T-cell (primary cell): Measurements from ENCODE around the gene SLC1A7. TPM values are rescaled to one million over a fixed set of nuclear protein-coding genes. Genes with fewer than 3 reads are reported as not detected.

ENCODE experiments used
- ATAC-seq, 4 experiments: fragments of 200-7000 bp in 3 of 4; fragments of 150-1000 bp in 1 of 4; cut with Tn5 transposase; replicated peaks in 1 of 4; 1 replicate in 3 of 4; 2 replicates in 1 of 4; pipeline ENCODE4 v1.10.0; 2021; ENCODE audit warnings: moderate library complexity in 3 of 4, mild to moderate bottlenecking in 2 of 4, moderate number of reproducible peaks in 1 of 4
- CTCF ChIA-PET, 2 donors: fragments of 300-600 bp; sonication (Branson Sonifier 250); formaldehyde crosslinking; loops; one replicate each; lab custom pipeline; 2022; ENCODE audit warnings: antibody characterized with exemption in 2 of 2; lab: Charles Lee
- POLR2A ChIA-PET, 2 donors: fragments of 300-600 bp; sonication (Branson Sonifier 250); formaldehyde crosslinking; loops; one replicate each; lab custom pipeline; 2022; ENCODE audit warnings: antibody characterized with exemption in 2 of 2; lab: Charles Lee
- DNase-seq, 35 experiments: peaks; one replicate each; pipeline versions ENCODE4 v3.0.0 to v3.0.0-alpha.2; 2013 to 2023
- H3K27ac ChIP-seq: one replicate; pipeline ENCODE4 v1.5.1; 2013; ENCODE audit warnings: low read length
- H3K27me3 ChIP-seq, 2 experiments: replicated peaks in 1 of 2; 1 replicate in 1 of 2; 2 replicates in 1 of 2; pipeline versions ENCODE4 v1.6.1 to v1.7.0; 2013; ENCODE audit warnings: low read length in 1 of 2, mixed read lengths in 1 of 2; ENCODE audit not compliant: control insufficient read depth in 2 of 2, insufficient read depth in 2 of 2; ENCODE audit errors: extremely low read depth in 1 of 2
- H3K36me3 ChIP-seq, 2 donors: 1 replicate in 1 of 2; 2 replicates in 1 of 2; pipeline versions ENCODE4 v1.6.1 to v1.7.0; 2013; ENCODE audit warnings: low read length in 1 of 2; ENCODE audit not compliant: control insufficient read depth in 2 of 2, insufficient read depth in 1 of 2; ENCODE audit errors: extremely low read depth in 1 of 2
- H3K4me1 ChIP-seq, 2 experiments: 1 replicate in 1 of 2; 2 replicates in 1 of 2; pipeline versions ENCODE4 v1.6.1 to v1.7.0; 2013; ENCODE audit warnings: low read length in 2 of 2, mixed read lengths in 1 of 2; ENCODE audit not compliant: insufficient read depth in 2 of 2, control insufficient read depth in 1 of 2; ENCODE audit errors: extremely low read depth in 1 of 2
- H3K4me3 ChIP-seq, 2 donors: 1 replicate in 1 of 2; 2 replicates in 1 of 2; pipeline versions ENCODE4 v1.5.1 to v1.7.0; 2013; ENCODE audit warnings: mild to moderate bottlenecking in 2 of 2, low read length in 1 of 2, moderate library complexity in 1 of 2; ENCODE audit not compliant: control insufficient read depth in 1 of 2; ENCODE audit errors: extremely low read depth in 1 of 2
- H3K9me3 ChIP-seq: 2 replicates; pipeline ENCODE4 v1.7.0; 2013
- H3K27ac Mint-ChIP-seq, 2 donors: one replicate each; pipeline ENCODE4 v1.8.0; 2020 to 2021; ENCODE audit warnings: mild to moderate bottlenecking in 2 of 2, mixed read lengths in 2 of 2
- H3K27me3 Mint-ChIP-seq, 2 donors: one replicate each; pipeline ENCODE4 v1.8.0; 2021 to 2022; ENCODE audit warnings: mixed read lengths in 2 of 2
- H3K36me3 Mint-ChIP-seq: one replicate; pipeline ENCODE4 v1.8.0; 2021; ENCODE audit warnings: mixed read lengths
- H3K4me1 Mint-ChIP-seq, 3 donors: one replicate each; pipeline ENCODE4 v1.8.0; 2020 to 2022; ENCODE audit warnings: mixed read lengths in 3 of 3, mild to moderate bottlenecking in 1 of 3
- H3K4me3 Mint-ChIP-seq, 3 donors: one replicate each; pipeline ENCODE4 v1.8.0; 2020 to 2022; ENCODE audit warnings: mild to moderate bottlenecking in 3 of 3, mixed read lengths in 3 of 3, moderate library complexity in 3 of 3
- H3K9me3 Mint-ChIP-seq, 3 donors: one replicate each; pipeline ENCODE4 v1.8.0; 2020 to 2022; ENCODE audit warnings: mixed read lengths in 3 of 3
- WGBS: methylation state at CpG from one replicate; pipeline ENCODE4 v1.1.5; 2013; ENCODE audit warnings: missing lambda C conversion rate; ENCODE audit not compliant: insufficient coverage; 5-methylcytosine and 5-hydroxymethylcytosine counted together
- total RNA-seq, 35 experiments: library from RNA in 6 of 35; stranded (reverse) in 6 of 35; fragments of 120-200 nt in 1 of 35; gene quantifications; one replicate each; pipeline versions ENCODE4 v1.2.1 to v1.2.4 and lab custom pipeline; 2013 to 2026

The SLC1A7 gene
- total RNA-seq, 5 donors from 2014 or later (not counting 1 experiment from before 2014, with no cell fraction given) = 0.14 to 0.26 TPM; not detected in 3

- Histone ChIP-seq H3K27ac (no peak overlapping the region), H3K4me1 (peaks cover 0 to 24% of the 10 kb centered on the region in 2 experiments), H3K27me3 (peaks cover 0 to 3% of the 10 kb centered on the region in 2 experiments), H3K4me3 (no peak overlapping the region), H3K36me3 (no peaks in the 10 kb centered on the region), H3K9me3 (no peaks in the 10 kb centered on the region)
- Mint-ChIP-seq H3K27me3 (no peaks in the 10 kb centered on the region), H3K36me3 (no peaks in the 10 kb centered on the region), H3K4me3 (no peak overlapping the region), H3K4me1 (peaks cover 0 to 7% (median 3%) of the 10 kb centered on the region in 3 donors), H3K9me3 (no peaks in the 10 kb centered on the region), H3K27ac (no peak overlapping the region)
- no peak for ATAC-seq
- no peak for DNase-seq
- WGBS = 70% methylated on average over 3 of the region's 13 CpGs
- ChIA-PET CTCF (interaction anchor here in 1 of 2 donors (0.5 kb wide), 1 partner anchor 162 kb away, joined by 3 read pairs; no protein-coding TSS in a partner anchor), POLR2A (no interaction called here)
Measured at GRCh38 chr1:53082826-53083455, 59.5 kb downstream of the SLC1A7 start.

- POLR2A ChIA-PET = no interaction called here
- CTCF ChIA-PET = no interaction called here
- no peak for DNase-seq
- H3K36me3 Mint-ChIP-seq = no peaks in the 10 kb centered on the region
- H3K4me1 ChIP-seq = peaks cover 0 to 24% of the 10 kb centered on the region in 2 experiments
- no peaks in the 10 kb centered on the region for H3K27me3 Mint-ChIP-seq
- H3K9me3 Mint-ChIP-seq = no peaks in the 10 kb centered on the region
- no peak overlapping the region for H3K4me3 ChIP-seq
- no peaks in the 10 kb centered on the region for H3K36me3 ChIP-seq
- peaks cover 0 to 3% of the 10 kb centered on the region in 2 experiments for H3K27me3 ChIP-seq
- 97% methylated on average over 8 of the region's 14 CpGs for WGBS
- no peak overlapping the region for H3K27ac ChIP-seq
- no peaks in the 10 kb centered on the region for H3K9me3 ChIP-seq
- no peak overlapping the region for H3K4me3 Mint-ChIP-seq
- peaks cover 0 to 7% (median 3%) of the 10 kb centered on the region in 3 donors for H3K4me1 Mint-ChIP-seq
- no peak overlapping the region for H3K27ac Mint-ChIP-seq
- ATAC-seq = no peak
Measured at GRCh38 chr1:53081384-53082066, 60.9 kb downstream of the SLC1A7 start.

- no peaks in the 10 kb centered on the region for H3K36me3 Mint-ChIP-seq
- Histone ChIP-seq H3K27me3 (peaks cover 0 to 7% of the 10 kb centered on the region in 2 experiments), H3K9me3 (no peaks in the 10 kb centered on the region), H3K27ac (no peak overlapping the region), H3K36me3 (no peaks in the 10 kb centered on the region), H3K4me1 (peaks cover 0 to 26% of the 10 kb centered on the region in 2 experiments), H3K4me3 (no peak overlapping the region)
- peaks cover 0 to 7% (median 3%) of the 10 kb centered on the region in 3 donors for H3K4me1 Mint-ChIP-seq
- no peak overlapping the region for H3K27ac Mint-ChIP-seq
- CTCF ChIA-PET = no interaction called here
- WGBS = 85% methylated on average over 14 of the region's 15 CpGs
- DNase-seq (no peak), ATAC-seq (no peak)
- no peaks in the 10 kb centered on the region for H3K27me3 Mint-ChIP-seq
- H3K9me3 Mint-ChIP-seq = no peaks in the 10 kb centered on the region
- POLR2A ChIA-PET = interaction anchor here in 1 of 2 donors (0.6 kb wide), 1 partner anchor 27 kb away, joined by 3 read pairs; no protein-coding TSS in a partner anchor
- no peak overlapping the region for H3K4me3 Mint-ChIP-seq
Measured at GRCh38 chr1:53080769-53081168, 61.7 kb downstream of the SLC1A7 start.

- no peaks in the 10 kb centered on the region for H3K36me3 Mint-ChIP-seq
- Histone ChIP-seq H3K4me1 (peaks cover 0 to 29% of the 10 kb centered on the region in 2 experiments), H3K36me3 (no peaks in the 10 kb centered on the region), H3K4me3 (no peak overlapping the region), H3K27ac (no peak overlapping the region), H3K27me3 (peaks cover 0 to 11% of the 10 kb centered on the region in 2 experiments), H3K9me3 (no peaks in the 10 kb centered on the region)
- H3K9me3 Mint-ChIP-seq = no peaks in the 10 kb centered on the region
- no peak overlapping the region for H3K4me3 Mint-ChIP-seq
- no peak overlapping the region for H3K27ac Mint-ChIP-seq
- 0% methylated on average over 1 of the region's 3 CpGs for WGBS
- no peak for DNase-seq
- CTCF ChIA-PET = no interaction called here
- no peak for ATAC-seq
- POLR2A ChIA-PET = no interaction called here
- no peaks in the 10 kb centered on the region for H3K27me3 Mint-ChIP-seq
- H3K4me1 Mint-ChIP-seq = peaks cover 0 to 7% (median 3%) of the 10 kb centered on the region in 3 donors
Measured at GRCh38 chr1:53080041-53080440, 62.4 kb downstream of the SLC1A7 start.

GRCh38 chr1:53079251-53079650 lies 63.2 kb downstream of the SLC1A7 start:
- Mint-ChIP-seq H3K9me3 (no peaks in the 10 kb centered on the region), H3K36me3 (no peaks in the 10 kb centered on the region), H3K27ac (no peak overlapping the region), H3K27me3 (no peaks in the 10 kb centered on the region), H3K4me3 (no peak overlapping the region), H3K4me1 (peaks cover 0 to 3% (median under 1%) of the 10 kb centered on the region in 3 donors)
- DNase-seq (no peak), ATAC-seq (no peak)
- Histone ChIP-seq H3K4me1 (peaks cover 0 to 21% of the 10 kb centered on the region in 2 experiments), H3K27me3 (peaks cover 0 to 11% of the 10 kb centered on the region in 2 experiments), H3K27ac (no peak overlapping the region), H3K36me3 (no peaks in the 10 kb centered on the region), H3K4me3 (no peak overlapping the region), H3K9me3 (no peaks in the 10 kb centered on the region)
- WGBS = 93% methylated on average over 3 of the region's 4 CpGs
- ChIA-PET CTCF (no interaction called here), POLR2A (no interaction called here)

- no peak for DNase-seq
- H3K4me1 ChIP-seq = peaks cover 0 to 14% of the 10 kb centered on the region in 2 experiments
- ChIA-PET CTCF (no interaction called here), POLR2A (interaction anchor here in 1 of 2 donors (0.5 kb wide), 1 partner anchor 280 kb away, joined by 5 read pairs; no protein-coding TSS in a partner anchor)
- H3K27ac ChIP-seq = no peak overlapping the region
- Mint-ChIP-seq H3K36me3 (no peaks in the 10 kb centered on the region), H3K4me1 (peaks cover 0 to 3% (median 0%) of the 10 kb centered on the region in 3 donors), H3K9me3 (no peaks in the 10 kb centered on the region), H3K27ac (no peak overlapping the region), H3K4me3 (no peak overlapping the region), H3K27me3 (no peaks in the 10 kb centered on the region)
- peaks cover 0 to 11% of the 10 kb centered on the region in 2 experiments for H3K27me3 ChIP-seq
- H3K4me3 ChIP-seq = no peak overlapping the region
- 92% methylated on average over 46 of the region's 46 CpGs for WGBS
- H3K36me3 ChIP-seq = no peaks in the 10 kb centered on the region
- H3K9me3 ChIP-seq = no peaks in the 10 kb centered on the region
- ATAC-seq = no peak
Measured at GRCh38 chr1:53078333-53079101, 63.9 kb downstream of the SLC1A7 start.
